Measurements from ENCODE around the gene COL11A2. TPM values are rescaled to one million over a fixed set of nuclear protein-coding genes. Genes with fewer than 3 reads are reported as not detected.

Gene COL11A2
- total and polyA plus RNA-seq, 2 of the 13 experiments (the other 11 are each of a cell fraction or from before 2014, with no cell fraction given), result 0.55 TPM

- TF ChIP-seq ZNF777 (CRISPR knock-in tag; IDR thresholded peaks at IDR 0.05) (no peak), ZNF326 (CRISPR knock-in tag; IDR thresholded peaks at IDR 0.05; ENCODE audit: borderline replicate concordance) (no peak), NFYB (CRISPR knock-in tag; IDR thresholded peaks at IDR 0.05) (peak; percentile 19; the same call in 1 of the 2 replicates), SIN3A (IDR thresholded peaks at IDR 0.05; ENCODE audit: borderline replicate concordance, low read depth, low read length) (no peak), SOX6 (IDR thresholded peaks at IDR 0.05) (no peak), SOX6 (CRISPR knock-in tag; IDR thresholded peaks at IDR 0.05) (peak; percentile 17; the same call in 1 of the 2 replicates), ZNF441 (CRISPR knock-in tag; IDR thresholded peaks at IDR 0.05; ENCODE audit: borderline replicate concordance) (no peak), HDAC6 (IDR thresholded peaks at IDR 0.05; ENCODE audit: low read depth, low read length) (no peak), ZZZ3 (CRISPR knock-in tag; IDR thresholded peaks at IDR 0.05; ENCODE audit: borderline replicate concordance) (0 out of 2 replicates have a peak, but pooled peaks have one; percentile 35), ZNF292 (CRISPR knock-in tag; IDR thresholded peaks at IDR 0.05; ENCODE audit: borderline replicate concordance, low read depth) (no peak), NR2F2 (IDR thresholded peaks at IDR 0.05; ENCODE audit: borderline replicate concordance, low read depth) (no peak), MEIS1 (CRISPR knock-in tag; IDR thresholded peaks at IDR 0.05; ENCODE audit: borderline replicate concordance) (no peak), ZNF83 (CRISPR knock-in tag; IDR thresholded peaks at IDR 0.05; ENCODE audit: borderline replicate concordance) (0 out of 2 replicates have a peak, but pooled peaks have one; percentile 78), IKZF5 (CRISPR knock-in tag; IDR thresholded peaks at IDR 0.05) (0 out of 2 replicates have a peak, but pooled peaks have one; percentile 14), PTBP1 (IDR thresholded peaks at IDR 0.05; ENCODE audit: low read depth, low read length, poor library complexity, severe bottlenecking) (no peak), CENPT (CRISPR knock-in tag; IDR thresholded peaks at IDR 0.05; ENCODE audit: low read depth) (no peak), IKZF1 (IDR thresholded peaks at IDR 0.05) (no peak), GATAD1 (CRISPR knock-in tag; IDR thresholded peaks at IDR 0.05) (peak; percentile 59; the same call in 1 of the 2 replicates), EEA1 (CRISPR knock-in tag; IDR thresholded peaks at IDR 0.05; ENCODE audit: borderline replicate concordance) (no peak)
- TF ChIP-seq, protein P1, sequence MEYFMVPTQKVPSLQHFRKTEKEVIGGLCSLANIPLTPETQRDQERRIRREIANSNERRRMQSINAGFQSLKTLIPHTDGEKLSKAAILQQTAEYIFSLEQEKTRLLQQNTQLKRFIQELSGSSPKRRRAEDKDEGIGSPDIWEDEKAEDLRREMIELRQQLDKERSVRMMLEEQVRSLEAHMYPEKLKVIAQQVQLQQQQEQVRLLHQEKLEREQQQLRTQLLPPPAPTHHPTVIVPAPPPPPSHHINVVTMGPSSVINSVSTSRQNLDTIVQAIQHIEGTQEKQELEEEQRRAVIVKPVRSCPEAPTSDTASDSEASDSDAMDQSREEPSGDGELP (IDR thresholded peaks at IDR 0.05; ENCODE audit: borderline replicate concordance, low read depth), result peak; percentile 52; the same call in 1 of the 2 replicates
- TF ChIP-seq, protein P2, sequence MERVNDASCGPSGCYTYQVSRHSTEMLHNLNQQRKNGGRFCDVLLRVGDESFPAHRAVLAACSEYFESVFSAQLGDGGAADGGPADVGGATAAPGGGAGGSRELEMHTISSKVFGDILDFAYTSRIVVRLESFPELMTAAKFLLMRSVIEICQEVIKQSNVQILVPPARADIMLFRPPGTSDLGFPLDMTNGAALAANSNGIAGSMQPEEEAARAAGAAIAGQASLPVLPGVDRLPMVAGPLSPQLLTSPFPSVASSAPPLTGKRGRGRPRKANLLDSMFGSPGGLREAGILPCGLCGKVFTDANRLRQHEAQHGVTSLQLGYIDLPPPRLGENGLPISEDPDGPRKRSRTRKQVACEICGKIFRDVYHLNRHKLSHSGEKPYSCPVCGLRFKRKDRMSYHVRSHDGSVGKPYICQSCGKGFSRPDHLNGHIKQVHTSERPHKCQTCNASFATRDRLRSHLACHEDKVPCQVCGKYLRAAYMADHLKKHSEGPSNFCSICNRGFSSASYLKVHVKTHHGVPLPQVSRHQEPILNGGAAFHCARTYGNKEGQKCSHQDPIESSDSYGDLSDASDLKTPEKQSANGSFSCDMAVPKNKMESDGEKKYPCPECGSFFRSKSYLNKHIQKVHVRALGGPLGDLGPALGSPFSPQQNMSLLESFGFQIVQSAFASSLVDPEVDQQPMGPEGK (CRISPR knock-in tag; IDR thresholded peaks at IDR 0.05), result peak; percentile 52
- TF ChIP-seq, protein P3, sequence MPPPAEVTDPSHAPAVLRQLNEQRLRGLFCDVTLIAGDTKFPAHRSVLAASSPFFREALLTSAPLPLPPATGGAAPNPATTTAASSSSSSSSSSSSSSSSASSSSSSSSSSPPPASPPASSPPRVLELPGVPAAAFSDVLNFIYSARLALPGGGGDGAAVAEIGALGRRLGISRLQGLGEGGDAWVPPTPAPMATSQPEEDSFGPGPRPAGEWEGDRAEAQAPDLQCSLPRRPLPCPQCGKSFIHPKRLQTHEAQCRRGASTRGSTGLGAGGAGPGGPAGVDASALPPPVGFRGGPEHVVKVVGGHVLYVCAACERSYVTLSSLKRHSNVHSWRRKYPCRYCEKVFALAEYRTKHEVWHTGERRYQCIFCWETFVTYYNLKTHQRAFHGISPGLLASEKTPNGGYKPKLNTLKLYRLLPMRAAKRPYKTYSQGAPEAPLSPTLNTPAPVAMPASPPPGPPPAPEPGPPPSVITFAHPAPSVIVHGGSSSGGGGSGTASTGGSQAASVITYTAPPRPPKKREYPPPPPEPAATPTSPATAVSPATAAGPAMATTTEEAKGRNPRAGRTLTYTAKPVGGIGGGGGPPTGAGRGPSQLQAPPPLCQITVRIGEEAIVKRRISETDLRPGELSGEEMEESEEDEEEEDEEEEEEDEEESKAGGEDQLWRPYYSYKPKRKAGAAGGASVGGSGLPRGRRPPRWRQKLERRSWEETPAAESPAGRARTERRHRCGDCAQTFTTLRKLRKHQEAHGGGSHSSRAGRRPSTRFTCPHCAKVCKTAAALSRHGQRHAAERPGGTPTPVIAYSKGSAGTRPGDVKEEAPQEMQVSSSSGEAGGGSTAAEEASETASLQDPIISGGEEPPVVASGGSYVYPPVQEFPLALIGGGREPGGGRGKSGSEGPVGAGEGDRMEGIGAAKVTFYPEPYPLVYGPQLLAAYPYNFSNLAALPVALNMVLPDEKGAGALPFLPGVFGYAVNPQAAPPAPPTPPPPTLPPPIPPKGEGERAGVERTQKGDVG (CRISPR knock-in tag; IDR thresholded peaks at IDR 0.05; ENCODE audit: borderline replicate concordance), result 0 out of 2 replicates have a peak, but pooled peaks have one; percentile 51
Measured at GRCh38 chr6:33197431-33198048, 5.3 kb upstream of the COL11A2 start (continued).
